ENCODE data around the gene GNPDA1. TPM values are rescaled to one million over a fixed set of nuclear protein-coding genes. Genes with fewer than 3 reads are reported as not detected.

Gene GNPDA1
- total and polyA plus RNA-seq, 2 of the 4 experiments (the other 2 are of a cell fraction) = 23.1 to 60.6 TPM

DNA sequence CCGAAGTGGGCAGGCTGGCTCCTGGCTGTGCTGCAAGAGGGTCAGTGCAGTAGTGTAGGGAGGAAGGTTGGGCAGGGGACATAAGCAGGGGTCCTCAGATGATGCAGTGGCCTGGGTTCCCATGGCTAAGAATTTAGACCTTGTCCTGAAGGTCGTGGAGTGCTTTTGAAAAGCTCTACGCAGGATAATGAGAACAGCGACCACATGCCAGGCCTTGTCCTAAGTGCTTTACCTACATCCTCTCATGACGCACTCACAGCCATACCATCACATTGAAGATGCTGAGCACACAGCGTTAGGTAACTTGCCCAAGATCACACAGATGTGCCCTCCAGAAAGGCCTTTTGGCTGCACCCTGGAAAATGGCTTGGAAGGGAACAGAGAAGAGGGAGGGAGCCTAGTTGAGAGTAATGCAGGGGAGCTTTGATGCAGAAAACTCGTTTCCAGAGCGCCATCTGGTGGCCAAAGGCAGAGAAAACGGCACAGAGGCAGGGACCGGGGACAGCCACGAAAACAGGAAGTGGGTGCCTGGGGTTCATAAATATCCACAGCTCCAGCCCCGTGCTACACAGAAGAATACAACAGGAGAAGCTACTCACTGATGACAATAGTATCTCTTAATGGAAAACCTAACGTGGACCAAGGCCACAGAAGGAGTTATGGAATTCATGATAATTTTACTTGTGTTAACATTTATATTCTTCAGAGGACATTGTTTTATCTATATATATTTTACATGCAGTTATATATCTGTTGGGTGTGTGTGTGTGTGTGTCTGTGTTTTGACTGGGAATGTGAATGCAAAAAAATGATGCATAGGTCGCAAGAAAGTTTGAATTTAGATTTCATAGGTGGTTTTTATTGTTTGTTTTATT, 52.1 kb downstream of the GNPDA1 start:
- no peak overlapping the region for H3K4me3 ChIP-seq (ENCODE audit: insufficient read depth, low read depth, low read length)
- in situ Hi-C loops (cut with MboI; ENCODE audit: low sequenced_read_pairs) (no loop called here), intact Hi-C loops (cut with micrococcal nuclease) (loop anchor here (1.0 kb wide), 3 partner anchors 71 to 295 kb away; no protein-coding TSS in a partner anchor), dilution Hi-C loops (cut with HindIII; ENCODE audit: low sequenced_read_pairs, unreplicated experiment) (no loop called here)
- H3K79me1 ChIP-seq (ENCODE audit: low read depth in 1 of 2, low read length in 2 of 2) = no peaks in the 10 kb centered on the region
- no peak overlapping the region for H2BK20ac ChIP-seq (ENCODE audit: low read depth, low read length)
- no peaks in the 10 kb centered on the region for H3K9me3 ChIP-seq (ENCODE audit: control insufficient read depth, insufficient read depth, low read length)
- ATAC-seq (ENCODE audit: low read depth) (peak; percentile 98), DNase-seq (peak; percentile 75)
- peak overlapping the region; percentile 45 to 96; a peak in 3 of 4 replicates for H4K8ac ChIP-seq (ENCODE audit: low read depth in 2 of 2, low read length in 2 of 2)
- 0 out of 2 replicates have a peak overlapping the region, but pooled peaks have one; percentile 49 for H3K14ac ChIP-seq (replicated peaks; ENCODE audit: low read depth, low read length)
- peak overlapping the region; percentile 43 for H4K5ac ChIP-seq (ENCODE audit: low read depth, low read length)
- H3K27me3 ChIP-seq (ENCODE audit: control insufficient read depth, insufficient read depth, low read length) = peaks cover 2% of the 10 kb centered on the region; the same call in 1 of the 2 replicates
- no peak overlapping the region for H2AK5ac ChIP-seq (ENCODE audit: low read depth, low read length)
- no peak overlapping the region for H4K91ac ChIP-seq (ENCODE audit: insufficient read depth, low read depth, low read length)
- H3K4me2 ChIP-seq (ENCODE audit: low read depth, low read length) = peak overlapping the region; percentile 43; the same call in 1 of the 2 replicates
- 3% methylated on average over 6 of the region's 14 CpGs; no CpG with 5 or more reads in 1 of the 2 experiments for WGBS, 2 experiments (ENCODE audit: extremely low coverage in 2 of 2, insufficient read length in 1 of 2)
- peak overlapping the region; percentile 22; the same call in 1 of the 2 replicates for H3K9ac ChIP-seq (ENCODE audit: low read depth, low read length)
- no peak overlapping the region; the same call in 1 of the 2 replicates for H3K4ac ChIP-seq (ENCODE audit: low read depth, low read length)
- no TSS peak for BruUV-seq (replicated peaks)
- H3K18ac ChIP-seq (ENCODE audit: low read depth, low read length) = no peak overlapping the region
- no peaks in the 10 kb centered on the region; the same call in 1 of the 2 replicates for H4K20me1 ChIP-seq (ENCODE audit: insufficient read depth, low read length)
- no peaks in the 10 kb centered on the region for H3K9me1 ChIP-seq (ENCODE audit: insufficient read depth, low read length)
- ChIA-PET CTCF (interaction anchor here (0.5 to 3.3 kb wide), 23 partner anchors 9 to 659 kb away, joined by 3 to 32 read pairs (median 4); partner anchors contain the start of genes DELE1 and RNF14), POLR2A (ENCODE audit: unreplicated experiment) (interaction anchor here (0.6 kb wide), 1 partner anchor 269 kb away, joined by 3 read pairs; no protein-coding TSS in a partner anchor)
- H3K36me3 ChIP-seq (ENCODE audit: control insufficient read depth, insufficient read depth, low read length) = no peaks in the 10 kb centered on the region
- no peak overlapping the region for H3K27ac ChIP-seq (ENCODE audit: insufficient read depth, low read length)
- H3K56ac ChIP-seq (ENCODE audit: extremely low read depth, insufficient read depth, low read length) = no peak overlapping the region
- H2AFZ ChIP-seq (replicated peaks; ENCODE audit: low read length, poor library complexity) = peak overlapping the region; percentile 76
- no peak overlapping the region for H2BK15ac ChIP-seq (ENCODE audit: low read depth, low read length)
- H2AK9ac ChIP-seq (replicated peaks; ENCODE audit: low read depth, low read length, poor library complexity) = no peak overlapping the region
- no peak overlapping the region; the same call in 1 of the 2 replicates for H2BK120ac ChIP-seq (ENCODE audit: low read depth, low read length)
- H3K23ac ChIP-seq (ENCODE audit: low read depth, low read length) = peak overlapping the region; percentile 55; the same call in 1 of the 2 replicates
- no peaks in the 10 kb centered on the region for H3K4me1 ChIP-seq (ENCODE audit: control insufficient read depth, insufficient read depth, low read length)
- no peak for TF ChIP-seq POLR2A (IDR thresholded peaks at IDR 0.05; ENCODE audit: low read depth, low read length)
- TF ChIP-seq, protein P1, sequence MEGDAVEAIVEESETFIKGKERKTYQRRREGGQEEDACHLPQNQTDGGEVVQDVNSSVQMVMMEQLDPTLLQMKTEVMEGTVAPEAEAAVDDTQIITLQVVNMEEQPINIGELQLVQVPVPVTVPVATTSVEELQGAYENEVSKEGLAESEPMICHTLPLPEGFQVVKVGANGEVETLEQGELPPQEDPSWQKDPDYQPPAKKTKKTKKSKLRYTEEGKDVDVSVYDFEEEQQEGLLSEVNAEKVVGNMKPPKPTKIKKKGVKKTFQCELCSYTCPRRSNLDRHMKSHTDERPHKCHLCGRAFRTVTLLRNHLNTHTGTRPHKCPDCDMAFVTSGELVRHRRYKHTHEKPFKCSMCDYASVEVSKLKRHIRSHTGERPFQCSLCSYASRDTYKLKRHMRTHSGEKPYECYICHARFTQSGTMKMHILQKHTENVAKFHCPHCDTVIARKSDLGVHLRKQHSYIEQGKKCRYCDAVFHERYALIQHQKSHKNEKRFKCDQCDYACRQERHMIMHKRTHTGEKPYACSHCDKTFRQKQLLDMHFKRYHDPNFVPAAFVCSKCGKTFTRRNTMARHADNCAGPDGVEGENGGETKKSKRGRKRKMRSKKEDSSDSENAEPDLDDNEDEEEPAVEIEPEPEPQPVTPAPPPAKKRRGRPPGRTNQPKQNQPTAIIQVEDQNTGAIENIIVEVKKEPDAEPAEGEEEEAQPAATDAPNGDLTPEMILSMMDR (conservative IDR thresholded peaks at IDR 0.05; ENCODE audit: low read depth, low read length) = peak; percentile 90
- TF ChIP-seq SMC3 (IDR thresholded peaks at IDR 0.05; ENCODE audit: low read depth, low read length) = peak; percentile 94
- TF ChIP-seq, protein P2, sequence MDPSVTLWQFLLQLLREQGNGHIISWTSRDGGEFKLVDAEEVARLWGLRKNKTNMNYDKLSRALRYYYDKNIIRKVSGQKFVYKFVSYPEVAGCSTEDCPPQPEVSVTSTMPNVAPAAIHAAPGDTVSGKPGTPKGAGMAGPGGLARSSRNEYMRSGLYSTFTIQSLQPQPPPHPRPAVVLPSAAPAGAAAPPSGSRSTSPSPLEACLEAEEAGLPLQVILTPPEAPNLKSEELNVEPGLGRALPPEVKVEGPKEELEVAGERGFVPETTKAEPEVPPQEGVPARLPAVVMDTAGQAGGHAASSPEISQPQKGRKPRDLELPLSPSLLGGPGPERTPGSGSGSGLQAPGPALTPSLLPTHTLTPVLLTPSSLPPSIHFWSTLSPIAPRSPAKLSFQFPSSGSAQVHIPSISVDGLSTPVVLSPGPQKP (IDR thresholded peaks at IDR 0.05; ENCODE audit: borderline replicate concordance, low read depth, low read length) = no peak
- TF ChIP-seq MAZ (IDR thresholded peaks at IDR 0.05; ENCODE audit: borderline replicate concordance, low read depth, low read length) = peak; percentile 60
- TF ChIP-seq RAD21 (IDR thresholded peaks at IDR 0.05; ENCODE audit: low read length) = peak; percentile 80
- no peak overlapping the region for H2BK5ac ChIP-seq (ENCODE audit: low read depth, low read length, poor library complexity, severe bottlenecking)
